DLD1 (cell line): ENCODE measurements around the gene HSPB1.
"Not testable (repeated sequence)": the region's sequence is repeated elsewhere in the genome, so short reads cannot be mapped to it uniquely, and the experiment has no call there.

ENCODE experiments used
- in situ Hi-C: cut with HindIII; loops from 2 replicates; pipeline ENCODE4 v1.10.0; 2017; ENCODE audit warnings: low sequenced_read_pairs

The HSPB1 gene

GRCh38 chr7:76328389-76328788, 25.9 kb downstream of the HSPB1 start:
- in situ Hi-C loops = loop anchor here (10.0 kb wide), 1 partner anchor 96 kb away; the partner anchor contains the start of gene ZP3

DNA sequence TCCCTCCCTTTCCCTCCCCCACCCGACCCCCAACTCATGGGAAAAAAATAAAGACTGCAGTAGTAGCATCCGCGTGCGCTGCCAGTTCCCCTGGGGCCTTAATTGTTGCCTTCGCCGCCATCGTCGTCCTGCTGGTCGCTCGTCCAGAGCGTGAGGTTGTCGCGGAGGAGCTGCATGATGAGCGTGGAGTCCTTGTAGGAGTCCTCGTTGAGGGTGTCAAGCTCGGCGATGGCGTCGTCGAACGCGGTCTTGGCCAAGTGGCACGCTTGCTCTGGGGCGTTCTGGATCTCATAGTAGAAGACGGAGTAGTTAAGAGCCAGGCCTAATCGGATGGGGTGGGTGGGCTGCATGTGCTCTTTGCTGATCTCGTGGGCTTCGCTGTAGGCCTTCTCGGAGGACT, 27.0 kb downstream of the HSPB1 start:
- in situ Hi-C loops = loop anchor here (10.0 kb wide), 1 partner anchor 95 kb away; the partner anchor contains the start of gene ZP3

GRCh38 chr7:76330261-76330660, 27.8 kb downstream of the HSPB1 start:
- in situ Hi-C loops = no loop called here

GRCh38 chr7:76330673-76331072, 28.2 kb downstream of the HSPB1 start:
- in situ Hi-C loops = no loop called here

DNA sequence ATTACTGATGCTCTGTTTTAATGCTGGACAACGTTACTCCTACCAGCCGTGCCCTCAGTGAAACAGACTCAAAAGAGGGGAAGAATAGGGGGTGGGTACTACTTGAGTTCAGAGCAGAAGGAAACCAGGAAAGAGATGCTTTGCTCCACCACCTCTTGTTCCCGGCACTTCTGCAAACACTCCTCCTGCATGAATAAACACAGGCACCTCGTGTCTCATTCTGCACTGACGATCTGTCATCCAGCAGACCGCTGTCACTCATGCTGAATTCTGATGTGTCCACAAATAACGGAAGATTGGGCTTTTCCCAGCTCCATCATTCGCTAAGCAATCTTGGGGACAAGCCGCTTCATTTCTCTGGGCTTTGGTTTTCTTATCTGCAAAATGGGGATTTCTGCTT, 29.6 kb downstream of the HSPB1 start:
- in situ Hi-C loops = no loop called here

GRCh38 chr7:76333511-76334101, 31.1 kb downstream of the HSPB1 start:
- in situ Hi-C loops = no loop called here

DNA sequence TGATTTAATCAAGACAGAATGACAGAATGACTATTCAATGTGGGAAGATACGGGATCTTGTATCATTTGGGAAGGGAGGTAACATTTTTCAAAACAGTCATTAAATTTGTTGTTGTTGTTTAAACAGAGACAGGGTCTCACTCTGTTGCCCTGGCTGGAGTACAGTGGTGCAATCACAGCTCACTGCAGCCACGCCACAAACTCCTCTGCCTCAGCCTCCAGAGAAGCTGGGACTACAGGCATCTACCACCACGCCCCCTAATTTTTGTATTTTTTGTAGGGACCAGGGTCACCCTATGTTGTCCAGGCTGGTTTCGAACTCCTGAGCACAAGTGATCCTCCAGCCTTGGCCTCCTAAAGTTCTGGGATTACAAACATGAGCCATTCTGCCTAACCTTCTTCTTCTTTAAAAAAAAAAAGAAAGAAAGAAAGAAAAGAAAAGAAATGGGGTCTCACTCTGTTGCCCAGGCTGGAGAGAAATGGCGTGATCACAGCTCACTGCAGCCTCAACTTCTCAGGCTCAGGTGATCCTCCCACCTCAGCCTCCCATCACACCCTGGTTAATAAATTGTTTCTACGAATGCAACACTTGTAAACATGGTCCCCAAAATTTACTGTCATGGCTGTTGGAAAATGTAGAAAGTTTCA, 32.0 kb downstream of the HSPB1 start:
- in situ Hi-C loops = no loop called here

- in situ Hi-C loops = not testable (repeated sequence)
Measured at GRCh38 chr7:76335417-76335816, 32.9 kb downstream of the HSPB1 start.

DNA sequence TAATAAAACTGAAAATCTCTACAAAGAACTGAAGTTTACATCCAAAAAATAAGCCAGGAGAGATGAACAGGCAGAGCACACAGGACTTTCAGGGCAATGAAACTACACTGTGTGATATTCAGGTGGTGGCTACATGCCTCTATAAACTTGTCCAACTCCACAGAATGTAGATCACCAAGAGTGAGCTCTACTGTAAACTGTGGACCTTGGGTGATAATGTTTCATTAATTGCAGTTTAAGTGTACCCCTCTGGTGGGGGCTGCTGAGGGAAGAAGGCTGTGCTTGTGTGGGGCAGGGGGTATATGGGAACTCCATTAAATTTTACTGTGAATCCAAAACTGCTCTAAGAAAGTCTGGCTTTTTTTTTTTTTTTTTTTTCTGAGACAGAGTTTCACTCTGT, 33.6 kb downstream of the HSPB1 start:
- in situ Hi-C loops = no loop called here

GRCh38 chr7:76337147-76337546, 34.7 kb downstream of the HSPB1 start:
- in situ Hi-C loops = no loop called here

DNA sequence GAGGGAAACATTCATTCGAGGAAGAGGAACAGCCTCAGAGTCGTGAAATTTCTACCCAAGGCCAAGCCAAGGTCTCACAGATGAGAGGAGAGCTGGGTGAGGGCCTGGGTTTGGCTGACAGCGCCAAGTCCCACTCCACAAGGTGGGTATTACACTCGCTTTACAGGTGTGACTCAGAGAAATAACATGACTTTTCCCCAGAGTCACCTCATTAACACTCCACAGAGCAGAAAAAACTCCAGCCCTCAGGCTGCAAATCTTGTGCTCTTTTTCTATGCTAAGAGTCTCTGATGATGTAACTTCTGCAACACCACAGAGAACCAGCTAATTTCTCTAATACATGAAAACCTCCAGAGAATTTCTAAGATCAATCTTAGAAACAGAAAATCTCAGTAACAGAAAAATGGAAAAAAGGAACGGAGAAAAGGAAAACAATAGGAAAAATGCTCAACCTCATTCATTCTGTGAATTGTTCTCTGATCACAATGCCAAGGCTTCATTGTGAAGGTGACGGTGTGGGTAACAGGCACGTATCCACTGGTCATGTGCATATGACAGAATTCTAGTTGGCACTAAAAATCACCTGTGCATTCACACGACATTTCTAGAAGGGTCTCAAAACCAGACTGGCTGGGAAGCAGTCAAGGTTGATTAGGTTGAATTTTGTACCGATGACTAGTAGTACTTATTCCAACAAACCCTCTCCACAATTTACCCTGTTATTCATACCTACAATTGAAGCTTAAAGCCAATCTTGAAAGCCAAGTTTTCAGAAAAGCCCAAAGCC, 36.0 kb downstream of the HSPB1 start:
- in situ Hi-C loops = no loop called here

DNA sequence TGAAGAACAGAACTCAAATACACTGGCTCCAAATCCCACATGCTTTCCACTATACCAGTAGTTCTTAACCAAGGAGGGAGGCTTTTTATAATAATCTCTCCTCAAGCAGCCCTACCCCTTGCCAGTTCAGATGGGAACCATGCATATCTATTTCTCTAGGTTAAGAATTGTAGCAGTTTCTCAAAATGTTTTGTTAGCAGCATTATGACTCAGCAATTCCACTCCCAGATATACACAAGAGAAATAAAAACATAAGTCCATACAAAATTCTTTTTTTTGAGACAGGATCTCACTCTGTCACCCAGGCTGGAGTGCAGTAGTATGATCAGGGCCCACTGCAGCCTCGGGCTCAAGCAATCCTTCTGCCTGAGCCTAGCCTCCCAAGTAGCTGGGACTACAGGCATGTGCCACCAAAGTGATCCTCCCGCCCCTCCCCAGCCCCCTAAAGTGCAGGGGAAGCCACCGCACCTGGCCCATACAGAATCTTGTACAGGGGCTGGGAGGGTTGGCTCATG, 38.2 kb downstream of the HSPB1 start:
- in situ Hi-C loops = no loop called here

DNA sequence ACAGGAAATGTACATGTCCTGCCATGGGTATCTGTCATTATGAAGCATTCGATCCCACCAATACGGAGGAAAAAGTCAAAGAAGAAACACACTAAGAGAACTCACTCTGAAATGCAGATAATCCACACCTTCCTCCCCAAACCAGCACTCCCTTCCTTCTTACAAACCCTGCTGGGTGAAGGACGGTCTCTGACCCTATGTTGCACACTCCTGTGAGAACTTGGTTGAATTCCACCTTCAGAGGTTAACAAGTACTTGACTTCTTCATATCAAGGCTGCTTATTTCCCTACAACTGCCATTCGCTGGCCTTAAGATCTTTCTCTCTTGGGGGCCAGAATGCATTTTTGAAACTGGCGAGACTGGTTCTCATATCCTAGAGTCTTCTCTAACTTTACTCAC, 39.7 kb downstream of the HSPB1 start:
- in situ Hi-C loops = no loop called here

DNA sequence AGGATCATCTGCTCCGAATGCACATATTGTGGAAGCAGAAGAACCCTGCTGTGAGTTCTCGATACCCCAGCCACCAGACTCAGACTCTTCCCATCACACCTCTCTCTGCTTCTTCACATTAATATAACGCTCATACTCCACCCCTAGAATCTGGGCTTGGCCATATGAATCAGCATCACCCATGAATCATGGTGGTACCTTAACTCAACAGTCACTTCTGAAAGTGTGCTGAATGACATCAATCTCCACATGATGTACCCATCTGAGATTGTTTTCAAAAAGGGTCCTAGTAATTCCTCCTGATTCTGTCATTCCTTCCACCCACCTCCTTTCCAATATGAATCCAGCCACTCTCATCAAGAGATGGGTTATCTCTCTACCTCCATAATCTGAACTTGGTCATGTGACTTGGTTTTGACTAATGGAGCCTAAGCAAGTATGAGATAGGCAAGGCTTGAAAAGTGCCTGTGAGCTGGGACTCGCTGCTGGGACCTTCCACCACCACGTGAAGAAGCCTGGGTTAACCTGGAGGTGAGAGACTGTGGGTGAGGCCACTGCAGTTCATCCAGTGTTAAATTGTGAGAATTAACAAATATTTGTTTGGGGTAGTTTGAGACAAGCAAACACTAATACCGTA, 40.9 kb downstream of the HSPB1 start:
- in situ Hi-C loops = no loop called here

DNA sequence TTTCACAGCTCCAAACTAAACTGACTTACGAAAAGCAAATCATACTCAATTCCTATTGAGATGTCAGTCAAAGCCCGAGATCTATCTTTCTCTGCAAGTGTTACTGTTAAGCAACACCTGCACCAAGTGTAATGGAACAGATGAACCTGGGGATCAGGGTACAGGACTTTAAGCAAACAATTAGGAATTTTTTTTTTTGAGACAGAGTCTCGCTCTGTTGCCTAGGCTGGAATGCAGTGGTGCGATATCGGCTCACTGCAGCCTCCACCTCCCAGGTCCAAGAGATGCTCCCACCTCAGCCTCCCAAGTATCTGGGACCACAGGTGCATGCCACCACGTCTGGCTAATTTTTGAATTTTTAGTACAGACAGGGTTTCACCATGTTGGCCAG, 41.5 kb downstream of the HSPB1 start:
- in situ Hi-C loops = no loop called here

- in situ Hi-C loops = no loop called here
Measured at GRCh38 chr7:76346097-76346496, 43.6 kb downstream of the HSPB1 start.

- in situ Hi-C loops = no loop called here
Measured at GRCh38 chr7:76346778-76347177, 44.3 kb downstream of the HSPB1 start.

DNA sequence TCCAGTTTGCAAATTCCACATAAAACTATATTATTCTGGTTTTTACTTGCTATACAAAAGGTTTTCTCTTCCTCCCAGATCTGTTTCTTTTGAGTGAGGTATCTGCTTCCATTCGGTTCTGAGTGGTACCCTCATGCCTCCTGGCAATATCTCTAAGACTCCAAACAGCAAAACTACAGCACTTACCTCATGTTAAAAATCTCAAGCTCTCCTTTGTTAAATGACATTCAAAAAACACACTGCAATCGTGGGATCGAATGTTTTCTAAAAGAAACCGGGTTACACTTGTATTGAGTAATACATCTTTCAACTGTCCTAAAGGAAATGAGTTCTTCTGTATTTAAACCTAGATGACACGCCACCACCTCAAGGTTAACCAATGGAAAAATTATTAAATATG, 45.2 kb downstream of the HSPB1 start:
- in situ Hi-C loops = no loop called here

DNA sequence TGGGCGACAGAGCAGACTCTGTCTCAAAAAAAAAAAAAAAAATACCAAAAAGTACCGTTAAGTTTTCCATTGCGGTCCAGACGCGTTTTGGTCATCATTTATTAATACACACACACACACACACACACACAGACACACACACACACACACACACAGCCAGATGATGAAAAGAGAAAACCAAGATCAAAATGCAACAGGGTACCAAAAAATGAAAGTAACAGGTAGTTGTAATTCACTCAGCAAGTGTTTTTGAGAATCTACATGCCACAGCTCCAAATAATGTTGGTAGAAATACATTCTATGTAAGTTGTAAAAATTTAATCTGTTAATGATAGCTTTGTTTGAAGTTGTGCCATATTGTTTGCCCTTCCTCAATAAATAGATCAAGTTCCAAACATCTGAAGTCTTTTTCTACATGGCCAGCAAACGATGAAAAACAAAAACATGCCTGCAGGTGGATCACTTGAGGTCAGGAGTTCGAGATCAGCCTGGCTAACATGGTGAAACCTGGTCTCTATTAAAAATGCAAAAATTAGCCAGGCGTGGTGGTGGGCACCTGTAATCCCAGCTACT, 46.9 kb downstream of the HSPB1 start:
- in situ Hi-C loops = no loop called here

GRCh38 chr7:76351372-76351771, 48.9 kb downstream of the HSPB1 start:
- in situ Hi-C loops = no loop called here

GRCh38 chr7:76352193-76352592, 49.7 kb downstream of the HSPB1 start:
- in situ Hi-C loops = no loop called here
